H1 (cell line): Measurements from ENCODE around the gene SLC25A47. TPM values are rescaled to one million over a fixed set of nuclear protein-coding genes. Genes with fewer than 3 reads are reported as not detected.
A peak's percentile ranks its signal among the peaks of the same experiment; 100 is the strongest.

Experiments used
- CTCF ChIA-PET: fragments of 300-600 bp; sonication (Branson Sonifier 250); formaldehyde crosslinking; loops from one replicate; lab custom pipeline; 2021; ENCODE audit not compliant: partially characterized antibody; lab: Charles Lee
- POLR2A ChIA-PET: fragments of 300-600 bp; sonication (Branson Sonifier 250); formaldehyde crosslinking; loops from one replicate; lab custom pipeline; 2021; ENCODE audit warnings: inconsistent platforms; ENCODE audit not compliant: partially characterized antibody; lab: Charles Lee
- DNase-seq, 2 experiments: peaks; one replicate each; pipeline versions ENCODE4 v3.0.0 to v3.0.0-alpha.2; 2010 to 2022; ENCODE audit warnings: low spot score in 2 of 2, low read depth in 1 of 2, mixed read lengths in 1 of 2
- FAIRE-seq: peaks from 2 replicates; lab custom pipeline; 2011; peaks lifted over from hg19 to GRCh38; lab: Jason Lieb, UNC
- H2AFZ ChIP-seq: 2 replicates; pipeline ENCODE4 v1.8.1; 2012; ENCODE audit warnings: low read length, inconsistent platforms
- H2AK5ac ChIP-seq: 2 replicates; pipeline ENCODE4 v1.6.1; 2013; ENCODE audit warnings: low read depth, low read length
- H2BK120ac ChIP-seq: replicated peaks from 2 replicates; pipeline ENCODE3; 2013; ENCODE audit warnings: low read depth, low read length, inconsistent platforms
- H2BK12ac ChIP-seq: 2 replicates; pipeline ENCODE4 v1.6.1; 2013; ENCODE audit warnings: low read depth, low read length
- H2BK15ac ChIP-seq: 2 replicates; pipeline ENCODE4 v1.6.1; 2013; ENCODE audit warnings: low read length
- H2BK20ac ChIP-seq: 2 replicates; pipeline ENCODE4 v1.6.1; 2013; ENCODE audit warnings: low read length
- H2BK5ac ChIP-seq: 2 replicates; pipeline ENCODE4 v1.6.1; 2013; ENCODE audit warnings: low read depth, low read length
- H3K14ac ChIP-seq: 2 replicates; pipeline ENCODE4 v1.6.1; 2013; ENCODE audit warnings: inconsistent platforms; ENCODE audit not compliant: insufficient read length
- H3K18ac ChIP-seq: 2 replicates; pipeline ENCODE4 v1.6.1; 2013; ENCODE audit warnings: low read length; ENCODE audit errors: extremely low read depth
- H3K23ac ChIP-seq: 2 replicates; pipeline ENCODE4 v1.6.1; 2013; ENCODE audit warnings: inconsistent platforms; ENCODE audit not compliant: insufficient read length
- H3K23me2 ChIP-seq: 2 replicates; pipeline ENCODE4 v1.6.1; 2013; ENCODE audit warnings: low read depth, low read length
- H3K27ac ChIP-seq: 2 replicates; pipeline ENCODE4 v1.6.1; 2011; ENCODE audit warnings: low read depth, low read length, inconsistent platforms
- H3K27me3 ChIP-seq, 4 experiments: replicated peaks in 1 of 4; 1 replicate in 1 of 4; 2 replicates in 3 of 4; pipeline versions ENCODE4 v1.6.1 to v1.8.1; 2011 to 2013; ENCODE audit warnings: low read length in 3 of 4, mild to moderate bottlenecking in 3 of 4, inconsistent platforms in 2 of 4, mixed read lengths in 2 of 4, moderate library complexity in 1 of 4; ENCODE audit not compliant: control insufficient read depth in 3 of 4, insufficient read depth in 3 of 4; ENCODE audit errors: extremely low read depth in 1 of 4
- H3K36me3 ChIP-seq, 4 experiments: 2 replicates each; pipeline versions ENCODE4 v1.6.1 to v1.8.1; 2011 to 2013; ENCODE audit warnings: mild to moderate bottlenecking in 4 of 4, low read length in 3 of 4, moderate library complexity in 2 of 4, control low read depth in 1 of 4, inconsistent platforms in 1 of 4; ENCODE audit not compliant: insufficient read depth in 4 of 4, control insufficient read depth in 2 of 4
- H3K4ac ChIP-seq: replicated peaks from 2 replicates; pipeline ENCODE3; 2013; ENCODE audit warnings: low read length, low read depth, mixed read lengths, inconsistent platforms; ENCODE audit not compliant: insufficient read length
- H3K4me1 ChIP-seq, 4 experiments: replicated peaks in 1 of 4; 1 replicate in 1 of 4; 2 replicates in 3 of 4; pipeline versions ENCODE4 v1.6.1 to v1.8.1; 2011 to 2013; ENCODE audit warnings: low read length in 3 of 4, inconsistent platforms in 2 of 4, mixed read lengths in 1 of 4; ENCODE audit not compliant: insufficient read depth in 4 of 4, control insufficient read depth in 3 of 4
- H3K4me2 ChIP-seq, 2 experiments: 2 replicates each; pipeline versions ENCODE4 v1.6.1 to v1.8.1; 2011 to 2013; ENCODE audit warnings: low read depth in 2 of 2, low read length in 2 of 2, control low read depth in 1 of 2, inconsistent platforms in 1 of 2, mild to moderate bottlenecking in 1 of 2; ENCODE audit not compliant: insufficient read depth in 1 of 2
- H3K4me3 ChIP-seq, 4 experiments: fragments of 200-600, 300-600 bp in 1 of 4; sonication (generic), shearing (Covaris generic), sonication (Bioruptor Twin) in 1 of 4; 2 replicates each; pipeline versions ENCODE4 v1.5.1 to v1.8.1; 2011 to 2016; ENCODE audit warnings: low read length in 4 of 4, low read depth in 3 of 4, control low read depth in 2 of 4, inconsistent platforms in 2 of 4, mild to moderate bottlenecking in 2 of 4, mixed read lengths in 1 of 4, moderate library complexity in 1 of 4; ENCODE audit not compliant: insufficient read depth in 2 of 4; ENCODE audit errors: extremely low read depth in 1 of 4
- H3K56ac ChIP-seq: replicated peaks from 2 replicates; pipeline ENCODE3; 2013; ENCODE audit warnings: low read depth, mild to moderate bottlenecking, mixed read lengths, low read length, inconsistent platforms; ENCODE audit not compliant: insufficient read length
- H3K79me1 ChIP-seq: 2 replicates; pipeline ENCODE4 v1.6.1; 2013; ENCODE audit warnings: low read depth, low read length, control low read depth
- H3K79me2 ChIP-seq, 2 experiments: 2 replicates each; pipeline versions ENCODE4 v1.6.1 to v1.8.1; 2012 to 2013; ENCODE audit warnings: low read length in 2 of 2, mild to moderate bottlenecking in 2 of 2, inconsistent platforms in 1 of 2; ENCODE audit not compliant: insufficient read depth in 2 of 2, control insufficient read depth in 1 of 2
- H3K9ac ChIP-seq, 4 experiments: replicated peaks in 1 of 4; 1 replicate in 1 of 4; 2 replicates in 3 of 4; pipeline versions ENCODE4 v1.6.1 to v1.8.1; 2011 to 2013; ENCODE audit warnings: low read depth in 3 of 4, low read length in 3 of 4, control low read depth in 2 of 4, mild to moderate bottlenecking in 2 of 4, moderate library complexity in 2 of 4, inconsistent platforms in 1 of 4; ENCODE audit errors: extremely low read depth in 1 of 4
- H3K9me3 ChIP-seq, 2 experiments: 2 replicates each; pipeline versions ENCODE4 v1.6.1 to v1.8.1; 2012 to 2013; ENCODE audit warnings: mild to moderate bottlenecking in 2 of 2, moderate library complexity in 2 of 2, control low read depth in 1 of 2, inconsistent platforms in 1 of 2, low read depth in 1 of 2, low read length in 1 of 2, mixed read lengths in 1 of 2; ENCODE audit not compliant: insufficient read depth in 2 of 2
- H4K20me1 ChIP-seq, 2 experiments: replicated peaks in 1 of 2; 2 replicates each; pipeline versions ENCODE3 to v1.8.1; 2011 to 2013; ENCODE audit warnings: inconsistent platforms in 2 of 2, low read length in 2 of 2, mild to moderate bottlenecking in 1 of 2; ENCODE audit not compliant: insufficient read depth in 2 of 2, control insufficient read depth in 1 of 2
- H4K5ac ChIP-seq: 2 replicates; pipeline ENCODE4 v1.6.1; 2013; ENCODE audit warnings: low read length, low read depth, mixed read lengths, inconsistent platforms; ENCODE audit not compliant: insufficient read length
- H4K8ac ChIP-seq: 2 replicates; pipeline ENCODE4 v1.8.0; 2013; ENCODE audit warnings: mild to moderate bottlenecking, moderate library complexity, low read length, inconsistent platforms; ENCODE audit not compliant: insufficient read depth; ENCODE audit errors: extremely low read depth
- H4K91ac ChIP-seq: replicated peaks from 2 replicates; pipeline ENCODE3; 2013; ENCODE audit warnings: low read length, mixed read lengths, inconsistent platforms; ENCODE audit not compliant: insufficient read length
- GTF2F1 ChIP-seq: IDR thresholded peaks from 2 replicates; pipeline ENCODE4 v1.6.1; 2012; ENCODE audit warnings: low read depth, low read length, improper control_type of control experiment, borderline replicate concordance
- HDAC6 ChIP-seq: IDR thresholded peaks from one replicate; pipeline ENCODE4 v1.7.1; 2012; ENCODE audit warnings: low read depth, mild to moderate bottlenecking, inconsistent platforms, low read length, moderate library complexity
- POLR2AphosphoS5 ChIP-seq: IDR thresholded peaks from 2 replicates; pipeline ENCODE4 v1.6.1; 2011; ENCODE audit warnings: low read depth, low read length
- TAF7 ChIP-seq: optimal IDR thresholded peaks from 2 replicates; pipeline ENCODE3; 2011; ENCODE audit warnings: low read depth, mild to moderate bottlenecking, inconsistent platforms, low read length, moderate library complexity, borderline replicate concordance
- TBP ChIP-seq: IDR thresholded peaks from 2 replicates; pipeline ENCODE4 v1.6.1; 2011; ENCODE audit warnings: low read depth, low read length, improper control_type of control experiment
- WGBS, 2 experiments: shearing (Covaris generic) in 1 of 2; methylation state at CpG; one replicate each; pipeline versions ENCODE4 v1.1.6 to v1.1.7; 2013 to 2015; ENCODE audit warnings: low lambda C conversion rate in 2 of 2, mixed read lengths in 2 of 2, inconsistent platforms in 1 of 2, low coverage in 1 of 2, missing lambda C conversion rate in 1 of 2; ENCODE audit not compliant: insufficient replicate concordance in 2 of 2, insufficient coverage in 1 of 2, insufficient read length in 1 of 2; ENCODE audit errors: extremely low coverage in 1 of 2, missing lambda C conversion rate in 1 of 2; 5-methylcytosine and 5-hydroxymethylcytosine counted together
- long read RNA-seq, 2 experiments: library from RNA in 1 of 2; library from capped mRNA in 1 of 2; stranded (forward); transcript quantifications; one replicate each; pipeline ENCODE4 v2.0.0, GENCODE V29; 2021; ENCODE audit warnings: inconsistent platforms in 1 of 2
- polyA minus RNA-seq, 3 experiments: library from RNA; depleted of rRNA, polyadenylated mRNA; stranded (reverse); fragments of >200 nt; gene quantifications; 1 replicate in 2 of 3; 2 replicates in 1 of 3; pipeline ENCODE4 v1.2.3, GENCODE V29; 2011
- polyA plus RNA-seq, 7 experiments: library from polyadenylated mRNA; depleted of rRNA in 3 of 7; stranded (reverse) in 5 of 7; unstranded in 2 of 7; fragments of >200 nt in 5 of 7; fragments of 200-250 nt in 2 of 7; gene quantifications; 1 replicate in 5 of 7; 2 replicates in 1 of 7; 4 replicates in 1 of 7; pipeline versions ENCODE4 v1.2.1 to v1.2.3, GENCODE V29; 2011 to 2013; ENCODE audit warnings: missing spikeins in 2 of 7, mixed read lengths in 2 of 7
- total RNA-seq: library from RNA; stranded (reverse); fragmentation: NEBNext Ultra II Directional; extraction: Animal tissue kit (Norgen Biotek cat#: 25700); gene quantifications from 2 replicates; pipeline ENCODE4 v1.2.1, GENCODE V29; 2021

The SLC25A47 gene, protein sequence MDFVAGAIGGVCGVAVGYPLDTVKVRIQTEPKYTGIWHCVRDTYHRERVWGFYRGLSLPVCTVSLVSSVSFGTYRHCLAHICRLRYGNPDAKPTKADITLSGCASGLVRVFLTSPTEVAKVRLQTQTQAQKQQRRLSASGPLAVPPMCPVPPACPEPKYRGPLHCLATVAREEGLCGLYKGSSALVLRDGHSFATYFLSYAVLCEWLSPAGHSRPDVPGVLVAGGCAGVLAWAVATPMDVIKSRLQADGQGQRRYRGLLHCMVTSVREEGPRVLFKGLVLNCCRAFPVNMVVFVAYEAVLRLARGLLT
- total RNA-seq (not detected in 2 replicates), polyA plus RNA-seq (2011; rRNA removed) (not detected in 2 replicates), polyA minus RNA-seq (2011; rRNA and poly(A)+ RNA removed) (not detected in 2 replicates)
- polyA plus RNA-seq (2011; cell fraction: cytosol; rRNA removed), result 0.05 TPM
- polyA plus RNA-seq (2011; cell fraction: nucleus; rRNA removed), result not detected
- polyA plus RNA-seq (2012, experiment 1 of 2), result not detected in 4 replicates
- polyA plus RNA-seq (2012, experiment 2 of 2), result not detected
- not detected for polyA plus RNA-seq (2013, experiment 1 of 2)
- polyA plus RNA-seq (2013, experiment 2 of 2), result not detected
- not detected for polyA minus RNA-seq (2011; cell fraction: cytosol; rRNA and poly(A)+ RNA removed)
- polyA minus RNA-seq (2011; cell fraction: nucleus; rRNA and poly(A)+ RNA removed), result not detected
- long read RNA-seq, experiment 1, result 0 reads
- long read RNA-seq, experiment 2, result 0 reads

DNA sequence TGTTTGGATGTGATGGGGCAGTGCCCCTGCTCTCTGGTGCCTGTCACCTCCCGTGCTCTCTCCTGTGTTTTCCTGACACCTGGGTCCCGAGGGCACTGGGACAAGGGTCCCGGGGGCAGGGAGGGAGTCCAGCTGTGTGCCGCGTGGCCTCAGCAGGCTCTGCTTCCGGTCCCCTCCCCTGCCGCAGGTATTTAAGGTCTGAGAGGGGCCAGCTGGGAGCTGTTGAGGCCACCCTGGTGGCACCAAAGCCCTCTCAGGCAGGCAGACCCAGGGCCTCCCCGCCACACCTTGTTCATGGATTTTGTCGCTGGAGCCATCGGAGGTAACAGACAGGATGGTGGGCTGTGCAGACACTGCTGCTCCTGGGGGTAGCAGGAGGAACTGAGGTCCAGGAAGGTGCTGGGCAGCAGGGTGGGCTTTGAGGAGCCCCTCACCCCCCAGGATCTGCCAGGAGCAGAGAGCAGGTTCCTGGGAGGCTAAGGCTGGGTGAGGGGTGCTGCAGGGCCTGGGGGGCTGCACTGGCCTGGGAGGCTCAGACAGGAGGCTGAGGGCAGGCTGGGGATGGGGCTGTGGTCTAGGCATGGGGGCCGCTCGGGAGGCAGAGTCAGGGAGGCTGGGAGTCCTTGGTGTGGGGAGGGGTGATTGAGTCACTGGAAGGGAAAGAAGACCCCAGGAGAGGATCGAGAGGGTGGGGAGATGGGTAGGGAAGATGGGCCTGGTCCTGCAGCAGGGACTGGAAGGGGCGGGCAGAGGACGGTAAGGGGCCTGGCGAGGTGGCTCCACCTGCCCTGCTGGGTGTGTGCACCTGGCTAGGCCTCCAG, at the start of gene SLC25A47:
TSS of gene SLC25A47 (plus strand) at position 219 of the 821 bp plus-strand sequence. CDS start at position 295, 76 bp downstream.
- Histone ChIP-seq H4K8ac (peak within 1 kb of the TSS; percentile 73), H3K56ac (no peak within 1 kb of the TSS), H3K9me3 (no peaks in the 10 kb centered on the region), H2BK12ac (peak within 1 kb of the TSS; percentile 39; the same call in 1 of the 2 replicates), H3K4me1 (peaks cover 0 to 2% (median 0%) of the 10 kb centered on the region in 4 experiments; a peak in 2 of 7 replicates), H2AFZ (no peak within 1 kb of the TSS), H3K27ac (no peak within 1 kb of the TSS), H3K18ac (no peak within 1 kb of the TSS; the same call in 1 of the 2 replicates), H4K91ac (no peak within 1 kb of the TSS), H3K79me2 (no peaks in the 10 kb centered on the region), H3K36me3 (no peaks in the 10 kb centered on the region), H3K14ac (no peak within 1 kb of the TSS), H3K9ac (no peak within 1 kb of the TSS), H2BK5ac (0 out of 2 replicates have a peak within 1 kb of the TSS, but pooled peaks have one; percentile 24), H3K4me3 (no peak within 1 kb of the TSS), H2AK5ac (0 out of 2 replicates have a peak within 1 kb of the TSS, but pooled peaks have one; percentile 39), H3K23ac (no peak within 1 kb of the TSS), H3K27me3 (no peaks in the 10 kb centered on the region), H3K23me2 (no peaks in the 10 kb centered on the region; the same call in 1 of the 2 replicates), H4K20me1 (no peaks in the 10 kb centered on the region), H2BK120ac (no peak within 1 kb of the TSS), H2BK15ac (0 out of 2 replicates have a peak within 1 kb of the TSS, but pooled peaks have one; percentile 8), H3K79me1 (no peaks in the 10 kb centered on the region), H3K4me2 (no peak within 1 kb of the TSS), H2BK20ac (no peak within 1 kb of the TSS), H4K5ac (no peak within 1 kb of the TSS), H3K4ac (no peak within 1 kb of the TSS)
- FAIRE-seq, result no peak
- ChIA-PET CTCF (interaction anchor here (0.8 to 1.1 kb wide), 4 partner anchors 8 to 55 kb away, joined by 3 to 5 read pairs (median 4); no protein-coding TSS in a partner anchor), POLR2A (interaction anchor here (0.9 to 1.9 kb wide), 6 partner anchors 12 to 52 kb away, joined by 3 to 6 read pairs (median 6); partner anchors contain the start of gene SLC25A29)
- no peak for DNase-seq
- 84% methylated on average over 14 of the region's 16 CpGs; no CpG with 5 or more reads in 1 of the 2 experiments for WGBS, 2 experiments
- TF ChIP-seq POLR2AphosphoS5 (no peak), GTF2F1 (no peak), TBP (no peak), TAF7 (no peak), HDAC6 (no peak)
